K562 (cell line): ENCODE measurements around the gene ZNF138. TPM values are rescaled to one million over a fixed set of nuclear protein-coding genes. Genes with fewer than 3 reads are reported as not detected.

Source experiments
- ATAC-seq: fragments of 200-7000 bp; cut with Tn5 transposase; 3 replicates; pipeline ENCODE4 v1.9.1; 2020; ENCODE audit warnings: moderate library complexity
- BruUV-seq: library from RNA; stranded (reverse); fragments of 400-500 nt; replicated peaks from 2 replicates; lab custom pipeline; 2021; lab: Mats Ljungman, UMichigan
- CTCF ChIA-PET: fragments of 300-600 bp; formaldehyde crosslinking; extraction: SDS; loops from one replicate; lab custom pipeline; 2021; ENCODE audit warnings: low intra/inter-chr PET ratio; lab: Yijun Ruan, JAX
- POLR2A ChIA-PET: fragments of 300-600, 350-650 bp; sonication (Branson Sonifier 250); formaldehyde crosslinking; extraction: SDS; loops from one replicate; lab custom pipeline; 2021; ENCODE audit warnings: antibody characterized with exemption, inconsistent platforms; lab: Yijun Ruan, JAX
- DNase-seq, 4 experiments: peaks; one replicate each; pipeline versions ENCODE4 v3.0.0 to v3.0.0-alpha.2; 2011 to 2018; ENCODE audit warnings: low spot score in 3 of 4, mixed read lengths in 3 of 4; ENCODE audit errors: extremely low read depth in 1 of 4
- FAIRE-seq: peaks from 2 replicates; lab custom pipeline; 2011; peaks lifted over from hg19 to GRCh38; lab: Jason Lieb, UNC
- H2AFZ ChIP-seq: 2 replicates; pipeline ENCODE4 v1.6.0; 2011; ENCODE audit warnings: low read depth, low read length, control low read depth, inconsistent platforms
- H3K27ac ChIP-seq: fragments of 200-600 bp; 3 replicates; pipeline ENCODE4 v1.8.0; 2011; ENCODE audit warnings: low read depth, mild to moderate bottlenecking, control low read depth, inconsistent platforms, low read length, moderate library complexity, mixed read lengths; ENCODE audit errors: extremely low read depth
- H3K27me3 ChIP-seq, 2 experiments: fragments of 300-600 bp in 1 of 2; 2 replicates in 1 of 2; 3 replicates in 1 of 2; pipeline versions ENCODE4 v1.6.0 to v1.8.0; 2011; ENCODE audit warnings: inconsistent platforms in 2 of 2, low read length in 2 of 2, mild to moderate bottlenecking in 1 of 2, mixed read lengths in 1 of 2, moderate library complexity in 1 of 2; ENCODE audit not compliant: control insufficient read depth in 2 of 2, insufficient read depth in 2 of 2
- H3K36me3 ChIP-seq: fragments of 300-600 bp; 3 replicates; pipeline ENCODE4 v1.8.0; 2011; ENCODE audit warnings: mild to moderate bottlenecking, low read length, inconsistent platforms; ENCODE audit not compliant: control insufficient read depth, insufficient read depth
- H3K4me1 ChIP-seq, 2 experiments: fragments of 200-600 bp in 1 of 2; replicated peaks in 1 of 2; 2 replicates in 1 of 2; 3 replicates in 1 of 2; pipeline versions ENCODE4 v1.5.1 to v1.8.0; 2011; ENCODE audit warnings: inconsistent platforms in 2 of 2, low read length in 2 of 2, mild to moderate bottlenecking in 1 of 2, mixed read lengths in 1 of 2, moderate library complexity in 1 of 2; ENCODE audit not compliant: control insufficient read depth in 2 of 2, insufficient read depth in 2 of 2
- H3K4me2 ChIP-seq: 2 replicates; pipeline ENCODE4 v1.6.1; 2011; ENCODE audit warnings: low read length, control low read depth, inconsistent platforms, mixed read lengths; ENCODE audit not compliant: insufficient read depth
- H3K4me3 ChIP-seq: fragments of 200-600 bp; sonication (generic), shearing (Covaris generic); 2 replicates; pipeline ENCODE4 v1.5.1; 2016; ENCODE audit warnings: control low read depth, inconsistent platforms
- H3K79me2 ChIP-seq: fragments of 200-600 bp; 3 replicates; pipeline ENCODE4 v1.8.0; 2011; ENCODE audit warnings: low read length, inconsistent platforms; ENCODE audit not compliant: control insufficient read depth, insufficient read depth
- H3K9ac ChIP-seq, 2 experiments: 2 replicates each; pipeline versions ENCODE4 v1.6.0 to v1.6.1; 2011; ENCODE audit warnings: low read depth in 2 of 2, low read length in 2 of 2, control low read depth in 1 of 2, inconsistent platforms in 1 of 2, mild to moderate bottlenecking in 1 of 2, mixed read lengths in 1 of 2; ENCODE audit not compliant: insufficient read depth in 1 of 2
- H3K9me1 ChIP-seq: one replicate; pipeline ENCODE4 v1.6.0; 2011; ENCODE audit warnings: inconsistent platforms, mild to moderate bottlenecking, low read length, moderate library complexity; ENCODE audit not compliant: control insufficient read depth, insufficient read depth
- H3K9me3 ChIP-seq: replicated peaks from 2 replicates; pipeline ENCODE4 v1.5.1; 2011; ENCODE audit warnings: low read depth, low read length, inconsistent platforms; ENCODE audit not compliant: control insufficient read depth, insufficient read depth
- H4K20me1 ChIP-seq: replicated peaks from 2 replicates; pipeline ENCODE4 v1.6.1; 2011; ENCODE audit warnings: low read length, inconsistent platforms, mixed read lengths; ENCODE audit not compliant: control insufficient read depth, insufficient read depth
- ADNP ChIP-seq: fragments of 200-800 bp; sonication (Bioruptor generic); IDR thresholded peaks from 2 replicates; pipeline ENCODE4 v1.6.1; 2016; ENCODE audit warnings: missing genetic modification characterization, missing compliant biosample characterization
- CUX1 ChIP-seq: fragments of 200-800 bp; sonication (Bioruptor generic); IDR thresholded peaks from 2 replicates; pipeline ENCODE4 v1.6.1; 2016; ENCODE audit warnings: missing genetic modification characterization, missing compliant biosample characterization
- DIDO1 ChIP-seq: fragments of 450-650 bp; IDR thresholded peaks from 2 replicates; pipeline ENCODE4 v1.6.1; 2016; ENCODE audit warnings: low read depth, missing biosample characterization, missing genetic modification characterization
- KAT8 ChIP-seq: fragments of 450-650 bp; IDR thresholded peaks from 2 replicates; pipeline ENCODE4 v1.6.1; 2016; ENCODE audit warnings: low read depth, mild to moderate bottlenecking
- PTTG1 ChIP-seq: fragments of 450-650 bp; IDR thresholded peaks from 2 replicates; pipeline ENCODE4 v1.6.1; 2016; ENCODE audit warnings: low read depth, mild to moderate bottlenecking, missing genetic modification characterization, missing compliant biosample characterization
- RHOXF2B ChIP-seq: fragments of 250-450 bp; sonication (Bioruptor Pico); conservative IDR thresholded peaks from 2 replicates; pipeline ENCODE4 v1.5.1; 2021
- SRSF1 ChIP-seq: fragments of 200-400 bp; formaldehyde crosslinking; IDR thresholded peaks from 2 replicates; pipeline ENCODE4 v1.6.1; 2017; ENCODE audit warnings: mild to moderate bottlenecking, low read depth, low read length, moderate library complexity
- WGBS: fragments of 100-300 bp; shearing (Covaris generic); methylation state at CpG from one replicate; pipeline ENCODE4 v1.1.6; 2016; ENCODE audit warnings: low coverage, mixed read lengths; ENCODE audit not compliant: insufficient coverage; ENCODE audit errors: missing lambda C conversion rate; 5-methylcytosine and 5-hydroxymethylcytosine counted together
- in situ Hi-C: fragments of 300-500 bp; cut with MboI; formaldehyde crosslinking; loops from 4 replicates; pipeline ENCODE4 v1.15.0; 2018; ENCODE audit warnings: inconsistent platforms, mixed read lengths
- intact Hi-C: fragments of 100-400 bp; cut with micrococcal nuclease; formaldehyde crosslinking; loops from 2 replicates; pipeline ENCODE4 v1.14.2; 2022
- polyA plus RNA-seq, 8 experiments: library from polyadenylated mRNA; depleted of rRNA in 4 of 8; stranded (reverse) in 5 of 8; unstranded in 3 of 8; fragments of >200 nt; fragmentation: Nextera tagmentation in 2 of 8; fragmentation: Illumina TruSeq in 1 of 8; extraction: Ambion mirVana in 2 of 8; extraction: Trizol in 1 of 8; gene quantifications; 2 replicates each; pipeline versions ENCODE4 v1.2.1 to v1.2.3, GENCODE V29; 2011 to 2014; ENCODE audit warnings: inconsistent platforms in 1 of 8, missing spikeins in 1 of 8
- total RNA-seq, 7 experiments: library from RNA; depleted of rRNA in 6 of 7; stranded (reverse); fragments of >200 nt in 6 of 7; fragmentation: Illumina TruSeq in 2 of 7; extraction: Trizol in 2 of 7; gene quantifications; 2 replicates each; pipeline versions ENCODE4 v1.2.1 to v1.2.3, GENCODE V29; 2011 to 2021; ENCODE audit warnings: low replicate concordance in 1 of 7

Gene ZNF138
- total and polyA plus RNA-seq, 9 of the 15 experiments (the other 6 are each of a cell fraction or from before 2014, with no cell fraction given): 14.6 to 34.9 (median 22.6) TPM

DNA sequence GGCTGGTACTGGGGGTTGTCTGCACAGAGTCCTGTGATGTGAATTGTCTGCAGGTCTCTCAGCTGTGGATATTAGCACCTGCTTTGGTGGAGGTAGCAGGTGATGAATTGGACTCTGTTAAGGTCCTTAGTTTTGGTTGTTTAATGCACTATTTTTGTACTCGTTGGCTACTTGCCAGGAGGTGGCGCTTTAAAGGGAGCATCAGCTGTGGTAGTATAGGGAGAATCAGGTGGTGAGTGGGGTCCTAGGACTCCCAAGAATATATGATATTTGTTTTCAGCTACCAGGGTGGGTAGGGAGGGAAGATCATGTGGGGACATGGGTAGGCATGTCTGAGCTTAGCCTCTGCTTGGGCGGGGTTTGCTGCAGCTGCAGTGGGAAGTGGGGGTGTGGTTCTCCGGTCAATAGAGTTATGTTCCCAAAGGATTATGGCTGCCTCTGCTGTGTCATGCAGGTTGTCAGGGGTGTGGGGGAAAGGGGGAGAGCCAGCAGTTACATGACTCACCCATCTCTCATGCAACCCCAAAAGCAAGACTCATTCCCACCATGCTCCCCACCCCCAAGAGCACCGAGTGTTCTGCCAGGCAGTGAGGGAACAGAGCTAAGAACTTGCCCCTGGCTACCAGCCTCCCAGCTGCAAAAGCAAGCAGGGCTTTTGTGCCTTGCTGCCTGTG is 55.2 kb downstream of the ZNF138 start:
- 20% methylated on average over 4 of the region's 5 CpGs for WGBS
- H3K9me1 ChIP-seq: no peaks in the 10 kb centered on the region
- H3K27me3 ChIP-seq: no peaks in the 10 kb centered on the region
- H4K20me1 ChIP-seq: no peaks in the 10 kb centered on the region
- H3K79me2 ChIP-seq: no peaks in the 10 kb centered on the region
- peak overlapping the region; percentile 42 for H3K4me2 ChIP-seq
- H2AFZ ChIP-seq: peak overlapping the region; percentile 84
- POLR2A ChIA-PET: interaction anchor here (0.6 to 0.8 kb wide), 3 partner anchors 9 to 30 kb away, joined by 3 to 4 read pairs (median 3); no protein-coding TSS in a partner anchor
- H3K9ac ChIP-seq: peak overlapping the region; percentile 23 to 53
- DNase-seq: peak; percentile 50 to 85 (median 64)
- H3K36me3 ChIP-seq: no peaks in the 10 kb centered on the region
- ATAC-seq: peak; percentile 93
- intact Hi-C loops (loop anchor here (10.0 kb wide), 1 partner anchor 135 kb away; no protein-coding TSS in a partner anchor), in situ Hi-C loops (no loop called here)
- H3K9me3 ChIP-seq: peaks cover 2% of the 10 kb centered on the region; the same call in 1 of the 2 replicates
- peak; percentile 86 for FAIRE-seq
- H3K4me3 ChIP-seq: no peak overlapping the region
- H3K27ac ChIP-seq: peak overlapping the region; percentile 66
- no TSS peak for BruUV-seq
- CTCF ChIA-PET: no interaction called here
- peaks cover 8 to 14% of the 10 kb centered on the region in 2 experiments; a peak in 3 of 5 replicates for H3K4me1 ChIP-seq
- TF ChIP-seq SRSF1 (no peak), ADNP (no peak), DIDO1 (tag) (no peak), RHOXF2B (CRISPR knock-in tag) (no peak), CUX1 (CRISPR knock-in tag) (no peak), PTTG1 (tag) (no peak), KAT8 (no peak)
